DND-41 (cell line): ENCODE measurements around the gene KIF4A.
"Not testable (repeated sequence)": the region's sequence is repeated elsewhere in the genome, so short reads cannot be mapped to it uniquely, and the experiment has no call there.

ENCODE experiments used
- ATAC-seq: fragments of 200-7000 bp; cut with Tn5 transposase; 3 replicates; pipeline ENCODE4 v1.9.1; 2021; ENCODE audit warnings: low read depth; ENCODE audit not compliant: insufficient read depth
- DNase-seq: peaks from one replicate; pipeline ENCODE4 v3.0.0-alpha.2; 2020
- H2AFZ ChIP-seq: 2 replicates; pipeline ENCODE4 v1.6.0; 2012; ENCODE audit warnings: low read depth, low read length
- H3K27ac ChIP-seq: 2 replicates; pipeline ENCODE4 v1.5.1; 2012; ENCODE audit warnings: low read length, inconsistent platforms
- H3K27me3 ChIP-seq: fragments of 200-600 bp; sonication (generic); 2 replicates; pipeline ENCODE4 v1.6.0; 2012; ENCODE audit warnings: low read length, mild to moderate bottlenecking, inconsistent platforms; ENCODE audit not compliant: insufficient read depth, poor library complexity
- H3K36me3 ChIP-seq: 2 replicates; pipeline ENCODE4 v1.5.1; 2012; ENCODE audit warnings: low read length, inconsistent platforms; ENCODE audit not compliant: insufficient read depth
- H3K4me1 ChIP-seq: 2 replicates; pipeline ENCODE4 v1.5.1; 2012; ENCODE audit warnings: mild to moderate bottlenecking, low read length; ENCODE audit not compliant: insufficient read depth
- H3K4me2 ChIP-seq: 2 replicates; pipeline ENCODE4 v1.6.0; 2012; ENCODE audit warnings: mild to moderate bottlenecking, moderate library complexity, low read length, inconsistent platforms; ENCODE audit not compliant: insufficient read depth
- H3K4me3 ChIP-seq, 2 experiments: fragments of 200-600 bp in 1 of 2; shearing (Covaris generic) in 1 of 2; 2 replicates each; pipeline ENCODE4 v1.5.1; 2012 to 2016; ENCODE audit warnings: inconsistent platforms in 2 of 2, low read length in 2 of 2, mild to moderate bottlenecking in 2 of 2, low read depth in 1 of 2, moderate library complexity in 1 of 2
- H3K79me2 ChIP-seq: 2 replicates; pipeline ENCODE4 v1.6.0; 2012; ENCODE audit warnings: low read length, inconsistent platforms; ENCODE audit not compliant: insufficient read depth
- H3K9ac ChIP-seq: 2 replicates; pipeline ENCODE4 v1.6.0; 2012; ENCODE audit warnings: low read depth, mild to moderate bottlenecking, inconsistent platforms, low read length, moderate library complexity
- H3K9me3 ChIP-seq: 2 replicates; pipeline ENCODE4 v1.5.1; 2012; ENCODE audit warnings: low read length, moderate library complexity, mild to moderate bottlenecking, inconsistent platforms; ENCODE audit not compliant: insufficient read depth, severe bottlenecking
- H4K20me1 ChIP-seq: 2 replicates; pipeline ENCODE4 v1.6.0; 2012; ENCODE audit warnings: low read length; ENCODE audit not compliant: insufficient read depth
- EZH2 ChIP-seq: IDR thresholded peaks from 3 replicates; pipeline ENCODE4 v1.6.1; 2012; ENCODE audit warnings: borderline replicate concordance, low read depth, mild to moderate bottlenecking, moderate library complexity, low read length, inconsistent platforms; ENCODE audit not compliant: severe bottlenecking
- TF ChIP-seq, protein P1 (sequence below): IDR thresholded peaks from 2 replicates; pipeline ENCODE4 v1.5.1; 2012; ENCODE audit warnings: borderline replicate concordance, low read length, moderate library complexity, mild to moderate bottlenecking; ENCODE audit not compliant: poor library complexity, severe bottlenecking; ENCODE audit errors: extremely low read depth

The KIF4A gene

DNA sequence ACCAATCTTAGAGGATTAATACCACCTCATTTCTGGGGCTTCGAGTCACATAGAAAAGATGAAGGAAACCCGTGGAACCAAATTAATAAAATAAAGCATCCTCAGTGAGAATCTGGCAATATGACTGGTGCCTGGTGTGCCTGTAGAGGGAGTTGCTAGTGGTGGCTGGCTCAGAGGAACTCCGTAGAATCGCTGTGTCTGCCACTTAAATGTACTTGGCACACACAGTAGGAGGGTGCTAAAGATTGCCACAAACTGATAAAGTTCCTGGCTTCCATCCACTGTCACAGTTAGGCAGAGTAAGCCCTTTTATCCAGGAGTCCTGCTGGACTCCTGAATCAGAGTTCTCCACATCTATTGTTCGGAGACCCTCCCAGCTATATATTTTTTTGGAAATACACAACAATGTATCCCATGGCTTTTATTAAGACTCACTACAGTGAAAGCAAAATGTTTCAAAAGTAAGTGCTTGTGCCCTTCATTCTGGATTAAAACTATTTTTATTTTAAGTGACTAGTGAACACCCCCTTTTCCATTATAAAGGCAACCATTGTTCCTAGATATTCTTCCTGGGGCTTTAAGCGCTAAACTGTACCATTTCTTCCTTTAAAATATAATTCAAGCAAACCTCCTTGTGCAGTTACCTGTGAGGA is 56.6 kb downstream of the KIF4A start:
- DNase-seq (no peak), ATAC-seq (no peak)
- Histone ChIP-seq H3K4me1 (no peaks in the 10 kb centered on the region), H3K79me2 (no peaks in the 10 kb centered on the region), H3K36me3 (peaks cover 77% of the 10 kb centered on the region), H3K4me2 (no peak overlapping the region), H4K20me1 (no peaks in the 10 kb centered on the region), H2AFZ (no peak overlapping the region), H3K27me3 (no peaks in the 10 kb centered on the region), H3K27ac (no peak overlapping the region), H3K9me3 (peaks cover 6% of the 10 kb centered on the region), H3K4me3 (no peak overlapping the region), H3K9ac (no peak overlapping the region)
- TF ChIP-seq EZH2, result no peak
- TF ChIP-seq, protein P1, sequence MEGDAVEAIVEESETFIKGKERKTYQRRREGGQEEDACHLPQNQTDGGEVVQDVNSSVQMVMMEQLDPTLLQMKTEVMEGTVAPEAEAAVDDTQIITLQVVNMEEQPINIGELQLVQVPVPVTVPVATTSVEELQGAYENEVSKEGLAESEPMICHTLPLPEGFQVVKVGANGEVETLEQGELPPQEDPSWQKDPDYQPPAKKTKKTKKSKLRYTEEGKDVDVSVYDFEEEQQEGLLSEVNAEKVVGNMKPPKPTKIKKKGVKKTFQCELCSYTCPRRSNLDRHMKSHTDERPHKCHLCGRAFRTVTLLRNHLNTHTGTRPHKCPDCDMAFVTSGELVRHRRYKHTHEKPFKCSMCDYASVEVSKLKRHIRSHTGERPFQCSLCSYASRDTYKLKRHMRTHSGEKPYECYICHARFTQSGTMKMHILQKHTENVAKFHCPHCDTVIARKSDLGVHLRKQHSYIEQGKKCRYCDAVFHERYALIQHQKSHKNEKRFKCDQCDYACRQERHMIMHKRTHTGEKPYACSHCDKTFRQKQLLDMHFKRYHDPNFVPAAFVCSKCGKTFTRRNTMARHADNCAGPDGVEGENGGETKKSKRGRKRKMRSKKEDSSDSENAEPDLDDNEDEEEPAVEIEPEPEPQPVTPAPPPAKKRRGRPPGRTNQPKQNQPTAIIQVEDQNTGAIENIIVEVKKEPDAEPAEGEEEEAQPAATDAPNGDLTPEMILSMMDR, result no peak

DNA sequence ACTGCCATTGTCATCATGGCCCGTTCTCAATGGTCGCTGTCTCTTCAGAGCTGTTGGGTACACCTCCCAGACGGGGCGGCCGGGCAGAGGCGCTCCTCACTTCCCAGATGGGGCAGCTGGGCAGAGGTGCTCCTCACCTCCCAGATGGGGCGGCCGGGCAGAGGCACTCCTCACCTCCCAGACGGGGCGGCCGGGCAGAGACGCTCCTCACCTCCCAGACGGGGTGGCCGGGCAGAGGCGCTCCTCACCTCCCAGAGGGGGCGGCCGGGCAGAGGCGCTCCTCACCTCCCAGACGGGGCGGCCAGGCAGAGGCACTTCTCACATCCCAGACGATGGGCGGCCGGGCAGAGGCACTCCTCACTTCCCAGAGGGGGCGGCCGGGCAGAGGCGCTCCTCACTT is 58.9 kb downstream of the KIF4A start:
- not testable (repeated sequence) for H4K20me1 ChIP-seq, DNase-seq, ATAC-seq, H3K27ac ChIP-seq, H2AFZ ChIP-seq, H3K9ac ChIP-seq, H3K79me2 ChIP-seq, H3K4me2 ChIP-seq, H3K27me3 ChIP-seq, H3K4me3 ChIP-seq, H3K9me3 ChIP-seq, H3K4me1 ChIP-seq
- H3K36me3 ChIP-seq, result peaks cover 77% of the 10 kb centered on the region

DNA sequence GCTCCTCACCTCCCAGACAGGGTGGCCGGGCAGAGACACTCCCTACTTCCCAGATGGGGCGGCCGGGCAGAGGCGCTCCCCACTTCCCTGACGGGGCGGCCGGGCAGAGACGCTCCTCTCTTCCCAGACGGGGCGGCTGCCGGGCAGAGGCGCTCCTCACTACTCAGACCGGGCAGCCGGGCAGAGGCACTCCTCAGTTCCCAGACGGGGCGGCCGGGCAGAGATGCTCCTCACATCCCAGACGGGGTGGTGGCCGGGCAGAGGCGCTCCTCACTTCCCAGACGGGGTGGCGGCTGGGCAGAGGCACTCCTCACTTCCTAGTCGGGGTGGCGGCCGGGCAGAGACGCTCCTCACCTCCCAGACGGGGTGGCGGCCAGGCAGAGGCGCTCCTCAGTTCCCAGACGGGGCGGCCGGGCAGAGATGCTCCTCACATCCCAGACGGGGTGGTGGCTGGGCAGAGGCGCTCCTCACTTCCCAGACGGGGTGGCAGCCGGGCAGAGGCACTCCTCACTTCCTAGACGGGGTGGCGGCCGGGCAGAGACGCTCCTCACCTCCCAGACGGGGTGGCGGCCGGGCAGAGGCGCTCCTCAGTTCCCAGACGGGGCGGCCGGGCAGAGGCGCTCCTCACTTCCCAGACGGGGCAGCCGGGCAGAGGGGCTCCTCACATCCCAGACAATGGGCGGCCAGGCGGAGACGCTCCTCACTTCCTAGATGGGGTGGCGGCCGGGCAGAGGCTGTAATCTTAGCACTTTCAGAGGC is 59.6 kb downstream of the KIF4A start:
- not testable (repeated sequence) for H4K20me1 ChIP-seq, H3K4me3 ChIP-seq, H3K79me2 ChIP-seq, H3K27ac ChIP-seq, H3K27me3 ChIP-seq, H2AFZ ChIP-seq, H3K9ac ChIP-seq, H3K4me1 ChIP-seq, H3K4me2 ChIP-seq, ATAC-seq, H3K9me3 ChIP-seq
- DNase-seq, result peak; percentile 14
- peaks cover 77% of the 10 kb centered on the region for H3K36me3 ChIP-seq

DNA sequence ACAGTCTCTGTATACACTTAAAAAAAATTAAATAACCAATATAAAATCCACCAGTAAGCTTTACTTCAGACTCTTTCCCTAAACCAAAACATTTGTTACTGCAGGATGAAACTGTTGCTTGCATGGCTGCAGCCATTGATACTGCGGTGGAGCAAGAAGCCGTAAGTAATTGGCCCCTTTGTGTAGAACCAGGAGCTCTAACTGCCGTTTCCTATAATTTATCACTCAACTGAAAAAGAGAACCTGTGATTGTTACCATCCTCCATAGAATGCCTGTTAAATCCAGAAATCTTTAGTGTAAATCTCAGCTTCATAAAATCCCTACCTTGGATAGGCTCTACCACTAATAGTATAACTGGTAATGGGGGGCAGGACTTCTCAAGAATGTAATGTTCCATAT is 62.6 kb downstream of the KIF4A start:
- DNase-seq (no peak), ATAC-seq (no peak)
- TF ChIP-seq, protein P1, result no peak
- no peak for TF ChIP-seq EZH2
- no peak overlapping the region for H3K4me2 ChIP-seq
- no peak overlapping the region for H3K9ac ChIP-seq
- no peak overlapping the region for H3K4me3 ChIP-seq
- no peaks in the 10 kb centered on the region for H3K79me2 ChIP-seq
- no peak overlapping the region for H3K27ac ChIP-seq
- H3K36me3 ChIP-seq, result peaks cover 59% of the 10 kb centered on the region
- no peaks in the 10 kb centered on the region for H3K27me3 ChIP-seq
- no peak overlapping the region for H2AFZ ChIP-seq
- no peaks in the 10 kb centered on the region for H4K20me1 ChIP-seq
- no peaks in the 10 kb centered on the region for H3K9me3 ChIP-seq
- no peaks in the 10 kb centered on the region for H3K4me1 ChIP-seq
